H1 (cell line): ENCODE measurements around the gene COL5A1. TPM values are rescaled to one million over a fixed set of nuclear protein-coding genes. Genes with fewer than 3 reads are reported as not detected.

Source experiments
- CTCF ChIA-PET: fragments of 300-600 bp; sonication (Branson Sonifier 250); formaldehyde crosslinking; loops from one replicate; lab custom pipeline; 2021; ENCODE audit not compliant: partially characterized antibody; lab: Charles Lee
- POLR2A ChIA-PET: fragments of 300-600 bp; sonication (Branson Sonifier 250); formaldehyde crosslinking; loops from one replicate; lab custom pipeline; 2021; ENCODE audit warnings: inconsistent platforms; ENCODE audit not compliant: partially characterized antibody; lab: Charles Lee
- DNase-seq, 2 experiments: peaks; one replicate each; pipeline versions ENCODE4 v3.0.0 to v3.0.0-alpha.2; 2010 to 2022; ENCODE audit warnings: low spot score in 2 of 2, low read depth in 1 of 2, mixed read lengths in 1 of 2
- FAIRE-seq: peaks from 2 replicates; lab custom pipeline; 2011; peaks lifted over from hg19 to GRCh38; lab: Jason Lieb, UNC
- H2AFZ ChIP-seq: 2 replicates; pipeline ENCODE4 v1.8.1; 2012; ENCODE audit warnings: low read length, inconsistent platforms
- H2AK5ac ChIP-seq: 2 replicates; pipeline ENCODE4 v1.6.1; 2013; ENCODE audit warnings: low read depth, low read length
- H2BK120ac ChIP-seq: replicated peaks from 2 replicates; pipeline ENCODE3; 2013; ENCODE audit warnings: low read depth, low read length, inconsistent platforms
- H2BK12ac ChIP-seq: 2 replicates; pipeline ENCODE4 v1.6.1; 2013; ENCODE audit warnings: low read depth, low read length
- H2BK15ac ChIP-seq: 2 replicates; pipeline ENCODE4 v1.6.1; 2013; ENCODE audit warnings: low read length
- H2BK20ac ChIP-seq: 2 replicates; pipeline ENCODE4 v1.6.1; 2013; ENCODE audit warnings: low read length
- H2BK5ac ChIP-seq: 2 replicates; pipeline ENCODE4 v1.6.1; 2013; ENCODE audit warnings: low read depth, low read length
- H3K14ac ChIP-seq: 2 replicates; pipeline ENCODE4 v1.6.1; 2013; ENCODE audit warnings: inconsistent platforms; ENCODE audit not compliant: insufficient read length
- H3K18ac ChIP-seq: 2 replicates; pipeline ENCODE4 v1.6.1; 2013; ENCODE audit warnings: low read length; ENCODE audit errors: extremely low read depth
- H3K23ac ChIP-seq: 2 replicates; pipeline ENCODE4 v1.6.1; 2013; ENCODE audit warnings: inconsistent platforms; ENCODE audit not compliant: insufficient read length
- H3K23me2 ChIP-seq: 2 replicates; pipeline ENCODE4 v1.6.1; 2013; ENCODE audit warnings: low read depth, low read length
- H3K27ac ChIP-seq: 2 replicates; pipeline ENCODE4 v1.6.1; 2011; ENCODE audit warnings: low read depth, low read length, inconsistent platforms
- H3K27me3 ChIP-seq, 4 experiments: replicated peaks in 1 of 4; 1 replicate in 1 of 4; 2 replicates in 3 of 4; pipeline versions ENCODE4 v1.6.1 to v1.8.1; 2011 to 2013; ENCODE audit warnings: low read length in 3 of 4, mild to moderate bottlenecking in 3 of 4, inconsistent platforms in 2 of 4, mixed read lengths in 2 of 4, moderate library complexity in 1 of 4; ENCODE audit not compliant: control insufficient read depth in 3 of 4, insufficient read depth in 3 of 4; ENCODE audit errors: extremely low read depth in 1 of 4
- H3K36me3 ChIP-seq, 4 experiments: 2 replicates each; pipeline versions ENCODE4 v1.6.1 to v1.8.1; 2011 to 2013; ENCODE audit warnings: mild to moderate bottlenecking in 4 of 4, low read length in 3 of 4, moderate library complexity in 2 of 4, control low read depth in 1 of 4, inconsistent platforms in 1 of 4; ENCODE audit not compliant: insufficient read depth in 4 of 4, control insufficient read depth in 2 of 4
- H3K4ac ChIP-seq: replicated peaks from 2 replicates; pipeline ENCODE3; 2013; ENCODE audit warnings: low read length, low read depth, mixed read lengths, inconsistent platforms; ENCODE audit not compliant: insufficient read length
- H3K4me1 ChIP-seq, 4 experiments: replicated peaks in 1 of 4; 1 replicate in 1 of 4; 2 replicates in 3 of 4; pipeline versions ENCODE4 v1.6.1 to v1.8.1; 2011 to 2013; ENCODE audit warnings: low read length in 3 of 4, inconsistent platforms in 2 of 4, mixed read lengths in 1 of 4; ENCODE audit not compliant: insufficient read depth in 4 of 4, control insufficient read depth in 3 of 4
- H3K4me2 ChIP-seq, 2 experiments: 2 replicates each; pipeline versions ENCODE4 v1.6.1 to v1.8.1; 2011 to 2013; ENCODE audit warnings: low read depth in 2 of 2, low read length in 2 of 2, control low read depth in 1 of 2, inconsistent platforms in 1 of 2, mild to moderate bottlenecking in 1 of 2; ENCODE audit not compliant: insufficient read depth in 1 of 2
- H3K4me3 ChIP-seq, 4 experiments: fragments of 200-600, 300-600 bp in 1 of 4; sonication (generic), shearing (Covaris generic), sonication (Bioruptor Twin) in 1 of 4; 2 replicates each; pipeline versions ENCODE4 v1.5.1 to v1.8.1; 2011 to 2016; ENCODE audit warnings: low read length in 4 of 4, low read depth in 3 of 4, control low read depth in 2 of 4, inconsistent platforms in 2 of 4, mild to moderate bottlenecking in 2 of 4, mixed read lengths in 1 of 4, moderate library complexity in 1 of 4; ENCODE audit not compliant: insufficient read depth in 2 of 4; ENCODE audit errors: extremely low read depth in 1 of 4
- H3K56ac ChIP-seq: replicated peaks from 2 replicates; pipeline ENCODE3; 2013; ENCODE audit warnings: low read depth, mild to moderate bottlenecking, mixed read lengths, low read length, inconsistent platforms; ENCODE audit not compliant: insufficient read length
- H3K79me1 ChIP-seq: 2 replicates; pipeline ENCODE4 v1.6.1; 2013; ENCODE audit warnings: low read depth, low read length, control low read depth
- H3K79me2 ChIP-seq, 2 experiments: 2 replicates each; pipeline versions ENCODE4 v1.6.1 to v1.8.1; 2012 to 2013; ENCODE audit warnings: low read length in 2 of 2, mild to moderate bottlenecking in 2 of 2, inconsistent platforms in 1 of 2; ENCODE audit not compliant: insufficient read depth in 2 of 2, control insufficient read depth in 1 of 2
- H3K9ac ChIP-seq, 4 experiments: replicated peaks in 1 of 4; 1 replicate in 1 of 4; 2 replicates in 3 of 4; pipeline versions ENCODE4 v1.6.1 to v1.8.1; 2011 to 2013; ENCODE audit warnings: low read depth in 3 of 4, low read length in 3 of 4, control low read depth in 2 of 4, mild to moderate bottlenecking in 2 of 4, moderate library complexity in 2 of 4, inconsistent platforms in 1 of 4; ENCODE audit errors: extremely low read depth in 1 of 4
- H3K9me3 ChIP-seq, 2 experiments: 2 replicates each; pipeline versions ENCODE4 v1.6.1 to v1.8.1; 2012 to 2013; ENCODE audit warnings: mild to moderate bottlenecking in 2 of 2, moderate library complexity in 2 of 2, control low read depth in 1 of 2, inconsistent platforms in 1 of 2, low read depth in 1 of 2, low read length in 1 of 2, mixed read lengths in 1 of 2; ENCODE audit not compliant: insufficient read depth in 2 of 2
- H4K20me1 ChIP-seq, 2 experiments: replicated peaks in 1 of 2; 2 replicates each; pipeline versions ENCODE3 to v1.8.1; 2011 to 2013; ENCODE audit warnings: inconsistent platforms in 2 of 2, low read length in 2 of 2, mild to moderate bottlenecking in 1 of 2; ENCODE audit not compliant: insufficient read depth in 2 of 2, control insufficient read depth in 1 of 2
- H4K5ac ChIP-seq: 2 replicates; pipeline ENCODE4 v1.6.1; 2013; ENCODE audit warnings: low read length, low read depth, mixed read lengths, inconsistent platforms; ENCODE audit not compliant: insufficient read length
- H4K8ac ChIP-seq: 2 replicates; pipeline ENCODE4 v1.8.0; 2013; ENCODE audit warnings: mild to moderate bottlenecking, moderate library complexity, low read length, inconsistent platforms; ENCODE audit not compliant: insufficient read depth; ENCODE audit errors: extremely low read depth
- H4K91ac ChIP-seq: replicated peaks from 2 replicates; pipeline ENCODE3; 2013; ENCODE audit warnings: low read length, mixed read lengths, inconsistent platforms; ENCODE audit not compliant: insufficient read length
- BRCA1 ChIP-seq: IDR thresholded peaks from 2 replicates; pipeline ENCODE4 v1.6.1; 2012; ENCODE audit warnings: low read depth, low read length, improper control_type of control experiment
- CEBPB ChIP-seq: IDR thresholded peaks from 2 replicates; pipeline ENCODE4 v1.6.1; 2012; ENCODE audit warnings: low read depth, low read length
- CHD2 ChIP-seq: IDR thresholded peaks from 2 replicates; pipeline ENCODE4 v1.6.1; 2012; ENCODE audit warnings: low read length, improper control_type of control experiment
- CREB1 ChIP-seq: IDR thresholded peaks from 2 replicates; pipeline ENCODE4 v1.6.1; 2012; ENCODE audit warnings: inconsistent platforms
- FOSL1 ChIP-seq: IDR thresholded peaks from 2 replicates; pipeline ENCODE4 v1.6.1; 2011; ENCODE audit warnings: mild to moderate bottlenecking, low read depth, low read length, moderate library complexity; ENCODE audit not compliant: insufficient read depth
- JUN ChIP-seq: IDR thresholded peaks from 2 replicates; pipeline ENCODE4 v1.6.1; 2011; ENCODE audit warnings: low read depth, mild to moderate bottlenecking, improper control_type of control experiment, low read length
- KDM1A ChIP-seq: fragments of 200-600, 300-600 bp; sonication (generic); IDR thresholded peaks from 2 replicates; pipeline ENCODE4 v1.7.1; 2016; ENCODE audit warnings: mild to moderate bottlenecking, low read length, borderline replicate concordance
- SP1 ChIP-seq: IDR thresholded peaks from 2 replicates; pipeline ENCODE4 v1.6.1; 2011; ENCODE audit warnings: low read depth, low read length
- TBP ChIP-seq: IDR thresholded peaks from 2 replicates; pipeline ENCODE4 v1.6.1; 2011; ENCODE audit warnings: low read depth, low read length, improper control_type of control experiment
- TEAD4 ChIP-seq: IDR thresholded peaks from 2 replicates; pipeline ENCODE4 v1.6.1; 2012; ENCODE audit warnings: low read depth, low read length, inconsistent platforms, mixed read lengths
- WGBS, 2 experiments: shearing (Covaris generic) in 1 of 2; methylation state at CpG; one replicate each; pipeline versions ENCODE4 v1.1.6 to v1.1.7; 2013 to 2015; ENCODE audit warnings: low lambda C conversion rate in 2 of 2, mixed read lengths in 2 of 2, inconsistent platforms in 1 of 2, low coverage in 1 of 2, missing lambda C conversion rate in 1 of 2; ENCODE audit not compliant: insufficient replicate concordance in 2 of 2, insufficient coverage in 1 of 2, insufficient read length in 1 of 2; ENCODE audit errors: extremely low coverage in 1 of 2, missing lambda C conversion rate in 1 of 2; 5-methylcytosine and 5-hydroxymethylcytosine counted together
- polyA plus RNA-seq, 7 experiments: library from polyadenylated mRNA; depleted of rRNA in 3 of 7; stranded (reverse) in 5 of 7; unstranded in 2 of 7; fragments of >200 nt in 5 of 7; fragments of 200-250 nt in 2 of 7; gene quantifications; 1 replicate in 5 of 7; 2 replicates in 1 of 7; 4 replicates in 1 of 7; pipeline versions ENCODE4 v1.2.1 to v1.2.3, GENCODE V29; 2011 to 2013; ENCODE audit warnings: missing spikeins in 2 of 7, mixed read lengths in 2 of 7
- total RNA-seq: library from RNA; stranded (reverse); fragmentation: NEBNext Ultra II Directional; extraction: Animal tissue kit (Norgen Biotek cat#: 25700); gene quantifications from 2 replicates; pipeline ENCODE4 v1.2.1, GENCODE V29; 2021
- TF ChIP-seq, protein P1 (sequence below): IDR thresholded peaks from 2 replicates; pipeline ENCODE4 v1.6.1; 2011; ENCODE audit warnings: low read depth, mild to moderate bottlenecking, low read length; ENCODE audit not compliant: insufficient read depth

The COL5A1 gene
- total and polyA plus RNA-seq, 2 of the 8 experiments (the other 6 are each of a cell fraction or from before 2014, with no cell fraction given) = 3.8 to 12.0 TPM

DNA sequence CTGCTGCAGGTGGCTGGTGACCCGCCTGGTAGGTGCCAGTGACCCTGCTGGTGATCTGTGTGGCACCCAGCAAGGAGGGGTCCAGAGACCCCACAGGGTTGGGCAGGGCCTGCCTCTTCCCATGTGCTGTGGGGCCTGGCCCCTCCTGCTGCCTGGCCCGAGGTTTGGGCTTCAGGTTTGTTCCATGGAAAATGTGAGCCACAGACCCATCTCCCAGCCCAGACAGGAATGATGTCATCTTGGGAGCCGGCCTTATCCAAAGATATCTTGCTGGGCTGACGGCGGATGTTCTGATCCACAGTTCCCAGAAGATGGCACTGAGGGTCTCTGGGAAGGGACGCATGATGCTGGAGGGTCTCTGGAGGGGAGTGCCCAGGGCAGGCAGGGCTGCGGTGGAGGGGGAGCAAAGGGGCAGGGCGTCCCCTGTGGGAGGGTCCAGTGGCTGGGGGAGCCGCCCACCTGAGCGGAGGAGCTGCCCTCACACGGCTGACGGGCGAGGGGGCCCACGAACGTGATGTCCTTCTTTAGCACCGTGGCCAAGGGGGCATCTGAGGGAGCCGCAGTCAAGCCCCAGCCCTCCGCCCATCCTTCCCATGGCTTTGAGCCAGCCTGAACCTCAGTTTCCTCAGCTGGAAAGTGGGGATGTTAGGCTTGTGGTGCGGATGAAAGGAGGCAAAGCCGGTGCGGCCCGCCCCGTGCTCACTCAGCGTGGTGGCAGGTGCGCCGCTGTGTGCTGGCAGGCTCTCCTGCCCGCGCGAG, 68.1 kb downstream of the COL5A1 start:
- no peak overlapping the region for H4K5ac ChIP-seq
- no peak overlapping the region for H4K91ac ChIP-seq
- no peak overlapping the region for H4K8ac ChIP-seq
- no peak overlapping the region for H2BK5ac ChIP-seq
- no peak overlapping the region for H3K9ac ChIP-seq
- H3K18ac ChIP-seq = no peak overlapping the region
- no peak overlapping the region for H3K56ac ChIP-seq
- H3K27me3 ChIP-seq = no peaks in the 10 kb centered on the region
- H2BK20ac ChIP-seq = no peak overlapping the region
- H2AFZ ChIP-seq = no peak overlapping the region
- H3K36me3 ChIP-seq = no peaks in the 10 kb centered on the region
- H3K27ac ChIP-seq = no peak overlapping the region
- FAIRE-seq (no peak), DNase-seq (no peak)
- ChIA-PET POLR2A (no interaction called here), CTCF (interaction anchor here (0.7 to 1.5 kb wide), 2 partner anchors 12 to 20 kb away, joined by 3 to 5 read pairs; no protein-coding TSS in a partner anchor)
- WGBS, 2 experiments = 91% methylated on average over 28 of the region's 29 CpGs; no CpG with 5 or more reads in 1 of the 2 experiments
- peaks cover 7% of the 10 kb centered on the region; the same call in 1 of the 2 replicates for H3K23me2 ChIP-seq
- no peak overlapping the region for H3K4me3 ChIP-seq
- peaks cover 5 to 16% of the 10 kb centered on the region in 2 experiments; a peak in 3 of 4 replicates for H3K9me3 ChIP-seq
- no peak overlapping the region for H2BK120ac ChIP-seq
- H3K14ac ChIP-seq = no peak overlapping the region
- no peak overlapping the region for H2BK15ac ChIP-seq
- H4K20me1 ChIP-seq = peaks cover 0 to 4% of the 10 kb centered on the region in 2 experiments
- H3K23ac ChIP-seq = no peak overlapping the region
- no peak overlapping the region for H2AK5ac ChIP-seq
- no peak overlapping the region for H3K4me2 ChIP-seq
- no peaks in the 10 kb centered on the region for H3K79me2 ChIP-seq
- no peak overlapping the region for H3K4ac ChIP-seq
- H2BK12ac ChIP-seq = no peak overlapping the region
- H3K4me1 ChIP-seq = no peaks in the 10 kb centered on the region
- H3K79me1 ChIP-seq = no peaks in the 10 kb centered on the region
- TF ChIP-seq SP1 (no peak), KDM1A (no peak), CEBPB (no peak), CHD2 (no peak), CREB1 (no peak), FOSL1 (no peak), JUN (no peak), TBP (no peak), BRCA1 (no peak), TEAD4 (no peak)
- TF ChIP-seq, protein P1, sequence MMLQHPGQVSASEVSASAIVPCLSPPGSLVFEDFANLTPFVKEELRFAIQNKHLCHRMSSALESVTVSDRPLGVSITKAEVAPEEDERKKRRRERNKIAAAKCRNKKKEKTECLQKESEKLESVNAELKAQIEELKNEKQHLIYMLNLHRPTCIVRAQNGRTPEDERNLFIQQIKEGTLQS = no peak
